HEK293 (cell line): ENCODE measurements around the gene POU5F1.

Experiments
- CTCF ChIP-seq: fragments of 450-650 bp; formaldehyde crosslinking; IDR thresholded peaks from 2 replicates; pipeline ENCODE4 v1.5.1; 2016; ENCODE audit warnings: missing biosample characterization, missing genetic modification characterization
- REST ChIP-seq: fragments of 450-650 bp; formaldehyde crosslinking; IDR thresholded peaks from 2 replicates; pipeline ENCODE4 v1.5.1; 2016; ENCODE audit warnings: missing biosample characterization, missing genetic modification characterization
- SP3 ChIP-seq: fragments of 450-650 bp; formaldehyde crosslinking; IDR thresholded peaks from 2 replicates; pipeline ENCODE4 v1.5.1; 2016; ENCODE audit warnings: missing biosample characterization, missing genetic modification characterization
- YY1 ChIP-seq: fragments of 450-650 bp; formaldehyde crosslinking; IDR thresholded peaks from 2 replicates; pipeline ENCODE4 v1.5.1; 2018; ENCODE audit warnings: missing biosample characterization, missing genetic modification characterization
- ZEB2 ChIP-seq: fragments of 450-650 bp; formaldehyde crosslinking; IDR thresholded peaks from 2 replicates; pipeline ENCODE4 v1.5.1; 2016; ENCODE audit warnings: missing biosample characterization, missing genetic modification characterization
- ZNF146 ChIP-seq: fragments of 450-650 bp; formaldehyde crosslinking; IDR thresholded peaks from 2 replicates; pipeline ENCODE4 v1.5.1; 2016; ENCODE audit warnings: missing biosample characterization, missing genetic modification characterization
- ZNF248 ChIP-seq: fragments of 450-650 bp; formaldehyde crosslinking; IDR thresholded peaks from 2 replicates; pipeline ENCODE4 v1.5.1; 2017; ENCODE audit warnings: missing biosample characterization, missing genetic modification characterization
- ZNF280D ChIP-seq: fragments of 450-650 bp; formaldehyde crosslinking; IDR thresholded peaks from 2 replicates; pipeline ENCODE4 v1.5.1; 2016; ENCODE audit warnings: missing biosample characterization, missing genetic modification characterization
- ZNF48 ChIP-seq: fragments of 450-650 bp; formaldehyde crosslinking; IDR thresholded peaks from 2 replicates; pipeline ENCODE4 v1.5.1; 2016; ENCODE audit warnings: missing biosample characterization, missing genetic modification characterization
- ZNF677 ChIP-seq: fragments of 450-650 bp; IDR thresholded peaks from 2 replicates; pipeline ENCODE4 v1.5.0; 2018; ENCODE audit warnings: missing biosample characterization, mild to moderate bottlenecking, missing genetic modification characterization, moderate library complexity
- ZNF704 ChIP-seq: fragments of 450-650 bp; formaldehyde crosslinking; IDR thresholded peaks from 2 replicates; pipeline ENCODE4 v1.5.1; 2016; ENCODE audit warnings: missing biosample characterization, missing genetic modification characterization
- ZNF791 ChIP-seq: fragments of 450-650 bp; formaldehyde crosslinking; IDR thresholded peaks from 2 replicates; pipeline ENCODE4 v1.5.1; 2016; ENCODE audit warnings: missing biosample characterization, missing genetic modification characterization

- TF ChIP-seq CTCF (tag by site-specific recombination) (no peak), ZEB2 (tag by site-specific recombination) (no peak), ZNF146 (tag by site-specific recombination) (no peak), YY1 (tag by site-specific recombination) (no peak), ZNF248 (tag by site-specific recombination) (no peak), ZNF280D (tag by site-specific recombination) (no peak), ZNF48 (tag by site-specific recombination) (no peak), ZNF791 (tag by site-specific recombination) (no peak), ZNF704 (no peak), REST (no peak), ZNF677 (tag by site-specific recombination) (no peak), SP3 (tag by site-specific recombination) (no peak)
These were observed 39.7 kb downstream of the POU5F1 start for GRCh38 chr6:31130751-31131150.
